HG02759 (cell line): ENCODE data around the gene ZNF282.
"Not testable (repeated sequence)": the region's sequence is repeated elsewhere in the genome, so short reads cannot be mapped to it uniquely, and the experiment has no call there.

ENCODE experiments used
- ATAC-seq: cut with Tn5 transposase; IDR thresholded peaks from one replicate; pipeline ENCODE4 v1.9.1; 2021; ENCODE audit warnings: mild to moderate bottlenecking, moderate library complexity; ENCODE audit not compliant: unreplicated experiment

The ZNF282 gene

DNA sequence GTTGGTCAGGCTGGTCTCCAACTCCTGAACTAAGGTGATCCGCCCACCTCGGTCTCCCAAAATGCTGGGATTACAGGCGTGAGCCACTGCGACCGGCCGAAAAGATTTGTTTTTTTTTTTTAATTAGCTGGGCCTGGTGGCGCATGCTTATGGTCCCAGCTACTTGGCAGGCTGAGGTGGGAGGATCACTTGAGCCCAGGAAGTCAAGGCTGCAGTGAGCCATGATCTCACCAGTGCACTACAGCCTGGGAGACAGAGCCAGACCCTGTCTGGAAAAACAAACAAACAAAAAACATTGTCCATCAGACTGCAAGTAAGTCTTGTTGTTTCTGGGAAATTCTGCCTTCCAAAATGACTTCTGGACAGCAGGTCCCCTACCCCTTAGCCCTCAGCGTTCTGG lies 27.8 kb downstream of the ZNF282 start:
- ATAC-seq = no peak

DNA sequence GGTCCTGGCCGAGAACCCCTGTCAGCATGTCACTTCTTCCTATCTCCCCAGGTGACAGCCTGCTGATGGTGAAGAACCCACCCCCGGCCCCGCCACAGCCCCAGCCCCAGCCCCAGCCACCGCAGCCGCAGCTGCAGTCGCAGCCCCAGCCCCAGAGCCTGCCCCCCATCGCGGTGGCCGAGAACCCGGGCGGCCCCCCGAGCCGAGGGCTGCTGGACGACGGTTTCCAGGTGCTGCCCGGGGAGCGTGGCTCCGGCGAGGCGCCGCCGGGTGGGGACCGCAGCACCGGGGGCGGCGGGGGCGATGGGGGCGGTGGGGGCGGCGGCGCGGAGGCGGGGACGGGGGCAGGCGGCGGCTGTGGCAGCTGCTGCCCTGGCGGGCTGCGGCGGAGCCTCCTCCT lies 28.4 kb downstream of the ZNF282 start:
- no peak for ATAC-seq

DNA sequence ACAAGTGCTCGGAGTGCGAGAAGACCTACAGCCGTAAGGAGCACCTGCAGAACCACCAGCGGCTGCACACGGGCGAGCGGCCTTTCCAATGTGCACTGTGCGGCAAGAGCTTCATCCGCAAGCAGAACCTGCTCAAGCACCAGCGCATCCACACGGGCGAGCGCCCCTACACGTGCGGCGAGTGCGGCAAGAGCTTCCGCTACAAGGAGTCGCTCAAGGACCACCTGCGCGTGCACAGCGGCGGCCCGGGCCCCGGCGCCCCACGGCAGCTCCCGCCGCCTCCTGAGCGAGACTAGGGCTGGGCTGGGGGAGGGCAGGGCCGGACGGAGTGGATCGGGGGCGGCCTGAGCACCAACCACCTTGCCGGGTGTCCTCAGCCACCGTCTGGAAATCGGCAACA lies 29.0 kb downstream of the ZNF282 start:
- no peak for ATAC-seq

- no peak for ATAC-seq
Measured at GRCh38 chr7:149225106-149225505, 29.8 kb downstream of the ZNF282 start.

DNA sequence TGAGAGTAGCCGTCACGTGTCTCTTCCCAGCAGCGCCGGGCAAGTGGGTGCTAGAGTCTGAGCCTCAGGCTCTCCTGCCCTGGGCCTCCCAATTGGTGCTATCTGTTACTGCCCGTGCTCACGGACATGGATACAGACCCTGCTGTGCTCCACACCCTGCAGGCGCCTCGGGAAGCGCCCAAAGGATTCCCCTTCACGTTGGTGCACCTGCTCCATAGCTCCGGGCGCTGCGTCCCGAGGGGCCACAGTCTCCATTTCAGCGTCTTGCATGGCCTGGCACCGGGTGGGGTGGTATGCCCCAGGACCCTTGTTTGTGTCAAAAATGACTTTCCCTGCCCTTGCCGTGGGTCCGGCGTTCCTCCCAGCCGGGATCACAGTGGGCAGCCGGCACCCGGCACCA lies 30.3 kb downstream of the ZNF282 start:
- ATAC-seq = no peak

DNA sequence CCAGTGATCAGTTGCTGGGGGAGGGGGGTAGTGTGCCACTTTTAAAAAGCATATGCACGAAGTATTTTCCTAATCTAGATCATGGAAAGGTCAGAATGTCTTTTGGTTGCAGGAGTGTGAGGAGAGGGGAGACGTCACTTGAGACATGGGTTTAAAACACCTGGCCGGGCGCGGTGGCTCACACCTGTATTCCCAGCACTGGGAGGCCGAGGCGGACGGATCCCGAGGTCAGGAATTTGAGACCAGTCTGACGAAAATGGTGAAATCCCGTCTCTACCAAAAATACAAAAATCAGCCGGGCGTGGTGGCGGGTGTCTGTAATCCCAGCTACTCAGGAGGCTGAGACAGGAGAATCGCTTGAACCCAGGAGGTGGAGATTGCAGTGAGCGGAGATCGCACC lies 31.0 kb downstream of the ZNF282 start:
- ATAC-seq = not testable (repeated sequence)

- no peak for ATAC-seq
Measured at GRCh38 chr7:149226840-149227494, 31.6 kb downstream of the ZNF282 start.

DNA sequence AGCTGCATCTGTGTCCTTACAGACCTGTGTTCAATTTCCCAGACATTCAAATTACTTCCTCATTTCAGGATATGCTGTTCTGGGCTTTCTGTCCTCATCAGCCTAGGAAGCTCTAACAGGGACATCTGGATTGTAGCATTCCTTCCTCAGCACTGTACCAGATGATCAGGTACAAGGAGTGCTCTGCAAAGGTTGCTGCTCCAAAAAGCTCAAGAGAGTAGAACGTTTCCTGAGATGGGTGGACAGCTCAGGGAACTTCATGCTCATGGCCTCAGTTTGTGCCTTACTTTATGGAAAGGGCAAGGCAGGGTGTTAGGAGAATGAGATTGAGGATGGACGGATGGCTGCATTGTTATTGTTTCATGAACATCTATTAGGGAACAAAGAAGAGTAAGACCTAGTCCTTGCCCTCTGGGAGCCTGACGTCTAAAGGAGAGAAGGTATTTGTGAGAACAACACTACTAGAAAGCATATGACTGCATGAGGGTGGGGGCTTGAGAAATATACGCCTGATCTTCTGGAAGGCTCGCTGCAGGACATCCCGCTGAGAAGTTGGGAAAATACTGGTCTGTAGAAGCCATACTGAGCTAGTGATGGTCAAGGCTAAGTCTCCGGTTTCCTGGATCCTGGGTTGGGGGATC lies 33.6 kb downstream of the ZNF282 start:
- no peak for ATAC-seq

- ATAC-seq = no peak
Measured at GRCh38 chr7:149229526-149229925, 34.2 kb downstream of the ZNF282 start.

- ATAC-seq = no peak
Measured at GRCh38 chr7:149232362-149232761, 37.0 kb downstream of the ZNF282 start.

- ATAC-seq = not testable (repeated sequence)
Measured at GRCh38 chr7:149233655-149234204, 38.4 kb downstream of the ZNF282 start.

DNA sequence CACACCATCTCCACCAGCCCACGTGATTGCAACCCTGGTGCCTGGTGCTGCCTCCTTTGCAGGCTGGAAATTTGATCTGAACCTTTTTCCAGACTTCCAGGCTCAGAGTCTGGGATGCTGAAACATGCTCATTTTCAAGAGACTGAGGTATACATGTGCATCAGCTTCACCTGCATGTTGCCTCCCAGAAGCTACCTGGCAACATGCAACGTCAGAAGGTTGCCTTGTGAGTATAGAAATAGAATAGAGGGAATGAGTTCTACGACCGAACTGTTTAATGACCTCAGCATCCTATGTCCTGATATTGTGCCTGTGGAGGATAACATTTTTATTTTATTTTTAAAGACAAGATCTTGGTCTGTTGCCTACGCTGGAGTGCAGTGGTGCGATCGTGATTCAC lies 42.2 kb downstream of the ZNF282 start:
- ATAC-seq = no peak

GRCh38 chr7:149238051-149238450 lies 42.7 kb downstream of the ZNF282 start:
- ATAC-seq = no peak

DNA sequence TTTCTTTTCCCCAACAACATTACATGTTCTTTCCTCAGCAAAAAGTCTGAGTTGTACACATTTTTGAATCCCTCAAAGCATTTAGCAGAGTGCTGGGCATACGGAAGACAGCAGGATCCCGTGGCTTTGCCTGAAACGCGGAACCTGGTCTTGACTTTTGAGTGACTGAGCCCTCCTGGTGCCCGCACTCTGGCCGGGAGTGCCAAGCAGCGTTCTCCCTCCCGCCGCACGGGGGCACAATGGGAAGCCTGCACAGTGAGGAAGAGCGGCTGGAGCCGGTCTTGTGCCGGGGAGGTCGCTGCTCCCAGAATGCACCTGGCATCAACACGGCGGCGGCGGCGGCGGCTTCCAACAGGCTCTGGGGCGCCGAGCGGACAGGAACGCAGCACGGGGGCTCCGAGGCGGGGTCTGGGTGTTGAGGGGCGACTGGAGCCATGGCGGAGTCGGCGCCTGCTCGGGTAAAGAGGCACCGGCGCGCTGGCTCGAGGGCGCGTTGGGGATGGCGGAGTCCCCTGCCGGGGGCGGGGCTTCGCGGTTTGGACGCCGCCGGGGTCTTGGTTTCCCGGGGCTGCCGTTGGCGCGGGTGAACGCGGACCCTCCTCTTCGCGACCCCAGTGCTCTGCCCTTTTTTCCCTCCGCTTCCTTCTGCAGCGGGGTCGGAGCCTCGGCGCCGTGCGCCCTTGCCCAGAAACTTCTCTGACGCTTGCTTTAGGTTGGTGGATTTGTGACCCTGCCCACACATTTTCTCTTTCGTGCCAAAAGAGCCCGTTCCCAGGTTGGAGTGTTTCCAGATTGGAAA lies 44.2 kb downstream of the ZNF282 start, which contains the start of gene ZNF212:
ZNF212 (plus strand) TSS at position 307 of the 799 bp plus-strand sequence; CDS start at position 435, 128 bp downstream.
- peak; percentile 99 for ATAC-seq

DNA sequence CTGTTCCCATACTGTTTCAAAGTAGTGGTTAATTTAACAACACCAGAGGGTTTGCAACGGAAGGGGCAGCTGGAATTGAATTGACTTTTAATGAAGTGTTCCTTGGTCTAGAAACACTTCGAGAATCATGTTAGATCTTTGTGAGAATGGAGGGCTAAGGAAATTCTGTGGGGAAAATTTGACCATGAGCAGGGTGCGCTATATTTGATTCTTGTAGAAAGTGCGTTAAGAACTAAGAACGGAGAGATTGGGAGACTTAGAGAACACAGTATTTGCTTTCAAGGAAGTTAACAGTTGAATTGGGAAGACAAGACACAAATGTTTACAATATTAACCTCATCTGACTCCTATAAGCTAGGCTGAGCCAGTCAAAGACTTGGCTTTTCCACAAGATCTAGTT lies 45.3 kb downstream of the ZNF282 start:
- ATAC-seq = no peak

GRCh38 chr7:149241696-149242095 lies 46.4 kb downstream of the ZNF282 start:
- ATAC-seq = no peak

DNA sequence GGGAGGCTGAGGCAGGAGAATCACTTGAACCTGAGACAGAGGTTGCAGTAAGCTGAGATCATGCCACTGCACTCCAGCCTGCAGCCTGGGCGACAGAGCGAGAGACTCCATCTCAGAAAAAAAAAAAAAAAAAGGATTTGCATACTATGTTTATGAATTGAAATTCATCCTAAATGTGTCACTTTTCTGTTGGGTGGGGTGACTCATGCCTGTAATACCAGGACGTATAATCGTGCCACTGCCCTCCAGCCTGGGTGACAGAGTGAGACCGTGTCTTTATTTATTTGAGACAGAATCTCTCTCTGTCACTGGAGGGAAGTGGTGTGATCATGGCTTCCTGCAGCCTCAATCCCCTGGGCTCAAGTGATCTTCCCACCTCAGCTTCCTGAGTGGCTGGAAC lies 49.9 kb downstream of the ZNF282 start:
- ATAC-seq = peak; percentile 52

GRCh38 chr7:149245744-149246143 lies 50.4 kb downstream of the ZNF282 start:
- ATAC-seq = no peak

DNA sequence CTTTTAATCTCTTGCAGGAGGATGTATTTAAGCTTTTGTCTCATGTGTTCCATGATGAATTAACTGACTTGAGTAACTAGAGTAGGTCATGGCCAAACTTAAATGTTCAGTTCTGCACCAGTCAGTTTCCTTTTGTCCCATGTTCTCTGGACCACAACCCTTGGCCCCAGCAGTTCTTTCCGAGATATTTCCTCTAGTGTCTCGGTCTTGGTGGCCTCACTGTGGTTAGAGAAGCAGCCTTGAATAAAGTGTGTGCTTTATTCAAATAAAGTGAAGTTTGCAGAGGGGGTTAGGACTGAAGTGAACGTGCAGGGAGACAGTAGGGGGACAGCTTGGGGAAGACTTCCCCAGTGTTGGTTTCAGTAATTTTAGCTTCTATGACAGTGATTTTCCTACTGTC lies 53.4 kb downstream of the ZNF282 start:
- peak; percentile 46 for ATAC-seq

GRCh38 chr7:149250151-149250550 lies 54.8 kb downstream of the ZNF282 start:
- ATAC-seq = not testable (repeated sequence)

- not testable (repeated sequence) for ATAC-seq
Measured at GRCh38 chr7:149251518-149251917, 56.2 kb downstream of the ZNF282 start.
